Activated CD4-positive, CD25-positive, alpha-beta regulatory T cell (primary cell): ENCODE measurements around the gene RBM28.

Experiments used
- DNase-seq, 4 experiments: peaks; one replicate each; lab custom pipeline; 2025; lab: John Stamatoyannopoulos, UW

Gene RBM28

GRCh38 chr7:128262273-128263028 lies 81.3 kb downstream of the RBM28 start:
- no peak for DNase-seq

DNA sequence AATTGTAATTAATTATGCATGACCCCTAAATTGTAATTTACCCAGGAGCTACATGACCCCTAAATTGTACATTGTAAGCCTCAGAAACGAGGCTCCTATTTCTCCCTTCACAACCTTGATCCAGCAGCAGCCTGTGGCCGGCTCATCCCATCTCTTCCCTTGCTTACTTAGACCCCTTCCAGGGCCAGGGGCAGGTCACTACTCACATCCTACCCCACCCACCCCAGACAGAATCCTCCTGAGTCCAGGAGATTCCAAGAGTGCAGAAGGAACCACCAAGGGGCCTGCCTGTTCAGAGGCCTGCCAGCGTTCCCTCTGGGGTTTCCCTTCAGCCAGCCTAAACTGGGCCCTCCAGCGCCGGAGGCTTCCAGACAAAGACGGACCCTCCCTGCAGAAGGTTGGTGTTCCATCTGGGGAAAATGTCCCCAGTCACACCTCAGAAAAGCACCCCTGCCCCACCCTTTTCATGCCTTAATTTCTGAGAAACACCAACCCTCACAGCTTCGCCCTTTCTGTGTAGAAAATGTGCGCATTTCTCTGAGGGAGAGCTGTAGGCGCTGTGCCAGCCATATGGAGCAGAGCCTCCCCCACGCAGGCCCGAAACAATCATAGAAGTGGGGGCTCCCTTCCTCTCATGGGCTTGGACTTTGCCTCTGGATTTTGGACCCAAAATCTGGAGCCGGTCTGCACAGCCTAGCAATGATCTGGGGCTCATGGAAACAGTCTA lies 83.5 kb downstream of the RBM28 start:
- no peak for DNase-seq

DNA sequence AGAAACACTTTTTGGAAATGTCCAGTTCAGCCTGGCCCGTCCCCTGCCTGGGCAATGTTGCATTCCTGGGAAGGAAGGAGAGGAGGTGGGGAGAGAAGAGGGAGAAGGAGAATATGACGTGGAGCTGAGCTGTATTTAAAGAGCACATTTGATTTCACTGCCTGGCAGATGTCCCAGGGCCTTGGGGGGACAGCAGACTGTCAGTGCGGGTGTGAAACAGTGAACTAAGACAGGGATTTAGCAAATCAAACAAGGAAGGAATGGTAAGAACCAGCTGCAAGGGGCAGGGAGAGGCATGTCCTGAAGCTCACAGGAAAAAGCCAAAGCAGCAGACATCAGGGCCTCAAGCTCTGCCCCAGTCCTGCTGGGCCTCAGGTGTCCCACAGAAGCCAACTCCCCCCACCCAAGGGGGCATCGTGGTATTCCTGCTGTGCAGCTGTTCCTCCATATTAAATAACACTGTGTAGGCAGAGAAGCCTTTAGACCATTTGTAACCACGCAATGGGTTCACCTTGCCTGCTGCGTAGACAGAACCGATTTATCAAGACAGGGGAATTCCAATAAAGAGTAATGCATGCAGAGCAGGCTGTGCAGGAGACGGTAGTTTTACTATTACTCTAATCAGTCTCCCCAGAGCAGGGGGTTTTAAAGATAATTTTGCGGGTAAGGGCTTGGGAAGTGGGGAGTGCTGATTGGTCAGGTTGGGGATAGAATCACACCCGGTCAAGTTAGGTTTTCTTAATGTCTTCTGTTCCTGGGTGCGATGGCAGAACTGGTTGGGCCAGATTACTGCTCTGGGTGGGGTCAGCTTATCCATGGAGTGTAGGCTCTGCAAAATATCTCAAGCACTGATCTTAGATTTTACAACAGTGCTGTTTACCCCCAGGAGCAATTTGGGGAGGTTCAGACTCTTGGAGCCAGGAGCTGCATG lies 84.3 kb downstream of the RBM28 start:
- DNase-seq, result no peak

GRCh38 chr7:128257458-128257857 lies 86.2 kb downstream of the RBM28 start:
- DNase-seq, result no peak

GRCh38 chr7:128255271-128255670 lies 88.4 kb downstream of the RBM28 start:
- no peak for DNase-seq

- no peak for DNase-seq
Observed at GRCh38 chr7:128254470-128254869, 89.2 kb downstream of the RBM28 start.

DNA sequence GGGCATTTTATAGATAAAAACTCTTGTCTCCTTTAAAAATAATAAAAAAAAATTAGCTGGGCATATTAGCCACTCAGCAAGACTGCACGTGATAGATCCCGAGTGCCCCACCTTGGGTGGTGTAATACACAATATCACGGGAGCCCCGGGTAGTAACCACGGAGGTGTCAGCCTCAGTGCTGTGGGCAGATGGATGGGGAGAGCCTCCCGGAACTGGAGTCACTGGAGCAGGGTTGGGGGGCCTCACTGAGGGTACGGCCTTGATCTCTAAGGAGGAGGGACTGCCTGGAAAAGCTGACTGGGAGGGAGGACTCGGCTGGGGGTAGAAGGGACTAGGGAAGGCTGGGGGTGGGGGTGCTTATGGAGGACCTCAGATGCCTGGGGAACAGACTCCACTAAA lies 90.0 kb downstream of the RBM28 start:
- DNase-seq, result no peak

DNA sequence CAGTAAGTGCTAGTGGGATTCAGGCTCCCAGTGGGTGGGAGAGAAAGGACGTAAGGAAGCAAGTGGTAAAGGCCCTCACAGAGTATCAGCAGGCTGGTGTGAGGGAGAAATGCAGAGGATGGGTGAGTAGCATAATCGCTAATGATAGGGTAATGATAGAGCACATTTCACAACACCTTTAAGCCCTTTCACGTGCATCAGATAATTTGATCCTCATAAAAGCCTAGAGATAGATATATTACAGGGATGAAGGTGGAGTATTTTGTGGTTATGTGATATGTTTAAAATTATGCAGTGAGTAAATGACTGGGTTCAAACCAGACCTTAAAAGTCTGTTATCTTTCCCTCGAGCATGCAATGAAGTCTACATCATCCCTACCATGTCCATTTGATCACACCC lies 92.4 kb downstream of the RBM28 start:
- no peak for DNase-seq
